ENCODE data around the gene AHCTF1.
"Not testable (repeated sequence)": the region's sequence is repeated elsewhere in the genome, so short reads cannot be mapped to it uniquely, and the experiment has no call there.

The AHCTF1 gene

DNA sequence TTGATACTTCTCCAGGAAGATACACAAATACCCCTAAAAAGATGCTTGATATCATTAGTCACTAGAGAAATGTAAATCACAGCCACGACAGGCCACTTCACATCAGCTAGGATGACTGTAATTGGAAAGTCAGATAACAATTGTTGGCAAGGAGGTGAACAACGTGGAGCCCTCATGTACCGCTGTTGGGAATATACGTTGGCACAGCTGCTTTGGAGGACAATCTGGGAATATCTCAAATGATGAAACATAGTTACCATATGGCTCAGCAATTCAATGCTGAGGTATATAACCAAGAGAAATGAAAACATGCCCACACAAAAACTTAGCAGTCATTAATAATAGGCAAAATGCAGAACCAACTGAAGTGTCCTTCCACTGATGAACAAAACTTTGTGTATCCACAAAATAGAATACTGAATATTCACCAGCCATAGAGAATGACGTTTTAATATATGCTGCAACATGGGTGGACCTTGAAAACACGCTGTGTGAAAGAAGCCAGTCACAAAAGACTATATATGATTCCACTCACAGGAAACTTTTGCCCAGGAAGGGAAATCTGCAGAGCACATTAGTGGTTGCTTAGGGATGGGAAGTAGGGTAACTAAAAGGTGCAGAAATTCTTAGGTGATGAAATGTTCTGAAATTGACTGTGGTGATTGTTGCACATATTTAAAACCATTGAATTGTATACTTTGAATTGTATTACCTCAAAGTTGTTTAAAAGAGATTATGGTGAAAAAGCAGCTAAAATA lies 95.4 kb downstream of the AHCTF1 start:
- DNase-seq, result no peak

DNA sequence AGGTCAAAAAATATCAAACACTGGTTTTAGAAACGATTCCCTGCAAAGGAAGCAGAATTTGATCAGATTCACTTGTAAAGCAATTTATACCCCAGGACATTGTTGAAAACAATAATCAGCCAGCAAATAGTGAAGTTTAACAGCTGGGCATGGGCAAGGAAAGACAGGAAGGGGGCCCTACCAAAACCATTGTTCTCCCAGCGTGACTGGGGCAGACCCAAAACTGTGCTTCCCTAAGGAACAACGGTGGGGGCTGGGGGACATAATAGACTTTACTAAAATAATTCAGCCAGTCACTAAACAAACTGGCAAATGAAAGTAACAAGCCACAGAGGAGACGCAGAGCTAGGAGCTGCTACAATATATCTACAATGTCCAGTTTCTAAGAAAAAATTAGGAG lies 100.2 kb downstream of the AHCTF1 start:
- no peak for DNase-seq

DNA sequence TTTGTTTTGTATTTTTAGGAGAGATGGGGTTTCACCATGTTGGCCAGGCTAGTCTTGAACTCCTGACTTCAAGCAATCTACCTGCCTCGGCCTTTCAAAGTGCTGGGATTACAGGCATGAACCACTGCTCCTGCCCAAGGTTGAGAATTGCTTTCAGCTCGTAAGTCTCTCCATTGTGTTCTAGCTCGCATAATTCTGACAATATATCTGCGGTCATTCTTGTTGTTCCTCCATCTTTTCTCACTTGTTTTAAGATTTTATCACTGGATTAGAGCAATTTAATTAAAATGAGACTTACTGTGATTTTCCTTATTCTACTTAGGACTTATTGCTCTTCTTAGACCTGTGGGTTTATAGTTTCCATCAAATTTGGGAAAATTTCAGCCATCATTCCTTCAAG lies 102.9 kb downstream of the AHCTF1 start:
- DNase-seq, result no peak

DNA sequence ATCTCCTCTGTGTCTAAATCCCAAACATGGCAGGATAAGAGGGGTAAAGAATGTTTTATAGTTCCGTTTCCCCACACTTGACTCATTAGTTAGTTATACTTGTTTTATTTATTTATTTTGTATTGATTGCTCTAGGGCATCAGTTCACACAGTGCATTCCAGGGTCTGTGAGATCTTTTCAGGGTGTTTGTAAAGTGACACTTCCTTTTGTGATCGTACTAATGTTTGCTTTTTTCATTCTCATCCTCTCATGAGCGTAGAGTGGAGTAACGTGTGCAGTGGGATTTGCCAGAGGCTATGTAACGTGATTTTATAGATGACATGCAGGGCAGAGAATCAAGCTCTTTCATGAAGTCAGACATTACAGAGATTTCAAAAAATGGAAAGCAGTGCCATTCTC lies 104.4 kb downstream of the AHCTF1 start:
- no peak for DNase-seq

DNA sequence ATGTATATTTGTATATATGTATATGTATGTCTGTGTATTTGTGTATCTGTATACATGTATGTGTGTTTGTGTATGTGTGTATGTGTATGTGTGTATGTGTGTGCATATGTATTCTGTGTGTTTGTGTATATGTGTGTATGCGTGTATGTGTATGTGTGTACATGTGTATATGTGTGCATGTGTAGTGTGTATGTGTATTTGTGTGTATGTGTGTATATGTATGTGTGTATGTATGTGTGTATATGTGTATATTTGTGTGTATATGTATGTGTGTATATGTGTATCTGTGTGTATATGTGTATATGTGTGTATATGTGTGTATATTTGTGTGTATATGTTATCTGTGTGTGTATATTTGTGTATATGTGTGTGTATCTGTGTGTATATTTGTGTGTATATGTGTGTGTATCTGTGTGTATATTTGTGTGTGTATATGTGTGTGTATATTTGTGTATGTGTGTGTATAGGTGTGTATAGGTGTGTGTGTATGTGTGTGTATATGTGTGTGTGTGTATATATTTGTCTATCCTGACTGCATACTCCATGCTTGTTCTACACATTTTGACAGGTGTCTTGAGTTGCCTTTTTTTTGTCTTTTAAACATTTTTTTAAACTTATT lies 106.1 kb downstream of the AHCTF1 start:
- no peak for DNase-seq

DNA sequence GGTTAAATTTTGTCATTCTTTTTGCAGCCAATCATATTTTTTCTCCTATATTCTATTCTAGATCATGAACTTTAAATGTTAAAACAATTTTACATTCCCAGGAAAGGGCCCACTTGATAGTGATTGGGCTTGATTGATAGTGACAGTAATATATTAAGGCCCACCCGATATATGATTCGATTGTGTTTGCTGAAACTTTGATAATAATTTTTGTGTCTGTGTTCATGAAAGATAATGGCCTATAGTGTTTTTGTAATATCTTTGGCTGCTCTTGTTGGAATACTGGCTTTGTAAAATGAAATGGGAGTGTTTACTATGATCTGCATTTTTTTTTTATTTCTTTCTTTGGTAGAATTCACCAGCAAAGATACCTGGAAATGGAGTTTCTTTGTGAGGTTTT lies 107.2 kb downstream of the AHCTF1 start:
- no peak for DNase-seq

DNA sequence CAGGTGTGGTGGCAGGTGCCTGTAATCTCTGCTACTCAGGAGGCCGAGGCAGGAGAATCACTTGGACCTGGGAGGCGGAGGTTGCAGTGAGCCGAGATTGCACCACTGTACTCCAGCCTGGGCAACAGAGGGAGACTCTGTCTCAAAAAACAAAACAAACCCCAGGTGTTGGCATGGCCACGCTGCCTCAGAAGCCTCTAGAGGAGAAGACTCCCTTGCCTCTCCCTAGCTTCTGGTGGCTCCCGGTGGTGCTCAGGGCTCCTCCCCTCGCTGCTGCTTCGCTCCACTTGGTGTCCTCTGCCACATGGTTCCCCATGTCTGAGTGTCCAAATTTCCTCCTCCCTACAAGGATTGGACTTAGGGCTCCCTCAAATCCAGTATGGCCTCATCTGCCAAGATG lies 109.6 kb downstream of the AHCTF1 start:
- not testable (repeated sequence) for DNase-seq

DNA sequence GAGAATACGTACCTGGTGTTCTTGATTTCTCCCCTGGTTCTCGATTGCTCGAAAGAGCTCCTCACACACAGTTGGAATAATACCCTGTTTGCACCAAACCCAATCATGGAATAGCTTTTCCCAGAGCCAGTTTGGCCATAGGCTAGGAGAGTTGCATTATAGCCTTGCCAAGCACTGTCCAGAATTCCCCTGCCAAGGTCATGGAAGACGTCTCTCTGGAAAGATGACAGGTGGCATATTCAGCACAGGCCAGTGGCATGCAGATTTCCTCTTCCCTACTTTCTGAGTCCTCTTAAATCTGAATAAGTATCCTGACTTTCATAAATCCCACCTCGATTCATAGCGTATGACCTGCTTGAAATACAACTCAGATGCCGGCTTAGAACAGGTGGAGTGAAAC lies 111.1 kb downstream of the AHCTF1 start:
- DNase-seq, result no peak

DNA sequence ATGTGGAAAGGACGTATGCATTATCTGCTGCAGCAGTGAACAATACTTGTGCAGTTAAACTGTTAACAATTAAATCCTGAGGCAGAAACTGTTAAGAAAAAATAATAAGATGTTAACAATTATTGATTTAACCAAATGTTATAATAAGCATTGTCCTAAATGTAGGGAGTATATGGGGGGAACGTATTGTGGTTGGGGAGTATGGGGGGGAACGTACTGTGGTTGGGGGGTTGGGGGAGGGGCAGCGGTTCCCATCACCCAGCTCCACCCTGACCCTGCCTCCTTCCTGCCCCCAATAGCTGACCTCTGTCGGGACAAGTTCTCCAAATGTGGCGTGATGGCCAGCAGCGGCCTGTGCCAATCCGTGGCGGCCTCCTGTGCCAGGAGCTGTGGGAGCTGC lies 114.0 kb downstream of the AHCTF1 start:
- not testable (repeated sequence) for DNase-seq

DNA sequence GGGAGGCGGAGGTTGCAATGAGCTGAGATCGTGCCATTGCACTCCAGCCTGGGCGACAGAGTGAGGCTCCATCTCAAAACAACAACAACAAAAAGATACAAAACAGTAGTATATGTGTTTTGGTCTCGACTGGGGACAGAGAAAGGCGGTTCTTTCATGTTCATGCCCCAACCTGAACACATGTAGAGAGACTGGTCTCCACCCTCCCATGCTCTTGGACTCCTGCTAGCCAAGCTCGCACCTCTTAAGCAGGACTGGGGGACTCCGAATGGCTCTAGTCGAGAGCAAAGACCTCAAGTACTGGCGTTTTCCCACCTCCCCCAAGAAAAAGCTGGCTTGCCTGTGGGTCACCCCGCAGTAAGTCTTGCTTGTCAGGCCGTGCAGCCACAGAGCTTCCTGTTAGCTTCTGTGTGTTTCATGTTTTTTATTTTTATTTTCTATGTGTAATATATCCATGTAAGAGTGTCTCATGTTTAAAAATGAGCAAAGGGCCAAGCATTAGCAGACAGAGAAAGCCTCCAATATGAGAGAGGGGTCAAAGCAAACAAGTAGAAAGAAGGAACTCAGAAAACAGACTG lies 116.0 kb downstream of the AHCTF1 start:
- no peak for DNase-seq

DNA sequence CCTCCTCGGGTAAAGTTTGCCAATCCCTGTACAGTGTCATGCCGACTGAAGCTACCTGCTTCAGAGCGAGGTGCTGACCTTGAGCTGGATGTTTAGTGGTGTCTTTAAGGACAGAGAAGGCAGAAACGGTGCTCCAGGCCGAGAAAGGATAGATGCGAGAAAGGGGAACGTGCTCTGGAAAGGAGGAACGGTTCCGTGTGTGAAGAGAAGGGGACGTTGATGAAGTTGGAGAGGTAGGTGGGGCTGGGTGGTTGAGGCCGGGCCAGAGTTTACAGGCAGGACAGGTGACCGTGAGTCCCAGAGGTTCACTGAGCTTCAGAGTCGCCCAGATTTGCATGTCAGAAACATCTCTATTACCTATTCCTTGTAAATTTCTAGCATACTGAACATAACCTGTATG lies 116.9 kb downstream of the AHCTF1 start:
- no peak for DNase-seq

DNA sequence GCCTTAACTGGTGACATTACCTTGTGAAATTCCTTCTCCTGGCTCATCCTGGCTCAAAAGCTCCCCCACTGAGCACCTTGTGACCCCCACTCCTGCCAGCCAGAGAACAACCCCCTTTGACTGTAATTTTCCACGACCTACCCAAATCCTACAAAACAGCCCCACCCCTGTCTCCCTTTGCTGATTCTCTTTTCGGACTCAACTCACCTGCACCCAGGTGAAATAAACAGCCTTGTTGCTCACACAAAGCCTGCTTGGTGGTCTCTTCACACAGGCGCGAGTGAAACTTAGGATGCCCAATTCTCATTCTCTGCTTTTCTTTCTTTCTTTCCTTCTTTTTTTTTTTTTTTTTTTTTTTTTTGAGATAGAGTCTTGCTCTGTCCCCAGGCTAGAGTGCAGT lies 118.4 kb downstream of the AHCTF1 start:
- not testable (repeated sequence) for DNase-seq

DNA sequence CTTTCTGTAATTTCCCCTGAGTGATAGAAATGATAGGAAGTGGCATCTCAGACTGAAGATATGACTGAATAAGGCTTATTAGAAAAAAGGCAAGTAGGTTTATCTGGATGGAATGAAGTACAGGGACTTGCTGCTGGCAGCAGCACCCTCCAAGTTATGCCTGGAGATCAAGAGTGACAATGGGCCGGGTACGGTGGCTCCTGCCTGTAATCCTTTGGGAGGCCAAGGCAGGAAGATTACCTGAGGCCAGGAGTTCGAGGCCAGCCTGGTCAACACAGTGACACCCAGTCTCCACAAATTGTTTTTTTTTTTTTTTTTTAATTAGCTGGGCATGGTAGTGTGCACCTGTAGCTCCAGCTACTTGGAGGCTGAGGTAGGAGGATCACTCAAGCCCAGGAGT lies 119.8 kb downstream of the AHCTF1 start:
- DNase-seq, result no peak

DNA sequence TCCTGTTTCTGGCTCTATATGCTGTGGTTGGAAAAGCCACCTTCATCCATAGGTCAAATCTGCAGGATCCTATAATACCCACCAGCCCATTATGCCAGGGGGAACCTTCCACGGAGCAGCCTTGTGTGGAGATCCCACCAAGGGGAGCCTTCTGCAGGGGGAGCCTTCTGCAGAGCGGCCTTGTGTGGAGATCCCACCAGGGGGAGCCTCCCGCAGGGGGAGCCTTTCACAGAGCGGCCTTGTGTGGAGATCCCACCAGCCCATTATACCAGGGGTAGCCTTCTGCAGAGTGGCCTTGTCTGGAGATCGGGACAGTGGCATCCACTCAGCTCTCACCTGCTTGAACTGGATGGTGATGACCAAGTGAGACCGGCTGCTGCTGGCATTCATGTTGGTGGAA lies 122.3 kb downstream of the AHCTF1 start:
- no peak for DNase-seq

DNA sequence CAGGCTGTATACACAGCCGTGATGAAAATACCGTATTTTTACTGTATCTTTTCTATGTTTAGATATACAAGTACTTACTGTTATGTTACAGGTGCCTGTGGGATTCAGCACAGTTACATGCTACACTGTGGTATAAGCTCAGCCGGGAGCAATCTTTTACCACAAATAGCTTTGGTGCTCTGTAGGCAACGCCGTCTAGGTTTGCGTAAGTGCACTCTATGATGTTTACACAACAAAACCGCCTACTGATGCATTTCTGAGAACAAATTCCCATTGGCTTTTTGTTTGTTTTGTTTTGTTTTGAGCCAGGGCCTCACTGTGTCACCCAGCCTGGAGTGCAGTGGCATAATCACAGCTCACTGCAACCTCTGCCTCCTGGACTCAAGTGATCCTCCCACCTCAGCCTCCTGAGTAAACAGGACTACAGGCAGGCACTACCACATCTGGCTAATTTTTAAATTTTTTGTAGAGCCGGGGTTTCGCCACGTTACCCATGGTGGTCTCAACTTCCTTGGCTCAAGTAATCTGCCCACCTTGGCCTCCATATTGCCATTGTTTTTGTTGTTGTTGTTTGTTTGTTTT lies 126.5 kb downstream of the AHCTF1 start:
- DNase-seq, result no peak

DNA sequence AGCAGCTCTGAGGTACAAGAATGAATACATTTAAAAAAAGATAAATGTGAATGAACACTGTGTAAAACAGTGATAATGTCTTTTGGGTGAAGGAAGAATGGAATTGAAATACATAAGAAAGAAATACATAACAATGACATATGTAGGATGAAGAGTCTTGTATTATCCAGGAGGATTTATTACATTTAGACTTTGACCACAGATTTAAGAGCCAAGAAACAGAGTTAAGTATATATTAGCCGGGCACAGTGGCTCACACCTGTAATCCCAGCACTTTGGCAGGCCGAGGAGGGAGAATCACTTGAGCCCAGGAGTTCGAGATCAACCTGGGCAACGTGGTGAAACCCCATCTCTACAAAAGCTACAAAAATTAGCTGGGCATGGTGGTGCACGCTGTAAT lies 127.9 kb downstream of the AHCTF1 start:
- DNase-seq, result no peak

DNA sequence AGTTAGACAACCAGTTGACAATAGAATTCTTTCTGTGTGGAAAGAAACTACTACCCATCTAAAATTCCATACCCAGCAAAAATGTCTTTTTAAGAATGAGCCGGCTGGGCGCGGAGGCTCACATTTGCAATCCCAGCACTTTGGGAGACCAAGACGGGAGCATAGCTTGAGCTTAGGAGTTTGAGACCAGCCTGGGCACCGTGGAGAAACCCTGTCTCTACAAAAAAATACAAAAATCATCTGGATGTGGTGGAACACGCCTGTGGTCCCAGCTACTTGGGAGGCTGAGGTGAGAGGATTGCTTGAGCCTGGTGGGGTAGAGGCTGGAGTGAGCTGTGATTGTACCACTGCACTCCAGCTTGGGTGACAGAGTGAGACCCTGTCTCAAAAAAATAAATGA lies 128.4 kb downstream of the AHCTF1 start:
- DNase-seq, result no peak

DNA sequence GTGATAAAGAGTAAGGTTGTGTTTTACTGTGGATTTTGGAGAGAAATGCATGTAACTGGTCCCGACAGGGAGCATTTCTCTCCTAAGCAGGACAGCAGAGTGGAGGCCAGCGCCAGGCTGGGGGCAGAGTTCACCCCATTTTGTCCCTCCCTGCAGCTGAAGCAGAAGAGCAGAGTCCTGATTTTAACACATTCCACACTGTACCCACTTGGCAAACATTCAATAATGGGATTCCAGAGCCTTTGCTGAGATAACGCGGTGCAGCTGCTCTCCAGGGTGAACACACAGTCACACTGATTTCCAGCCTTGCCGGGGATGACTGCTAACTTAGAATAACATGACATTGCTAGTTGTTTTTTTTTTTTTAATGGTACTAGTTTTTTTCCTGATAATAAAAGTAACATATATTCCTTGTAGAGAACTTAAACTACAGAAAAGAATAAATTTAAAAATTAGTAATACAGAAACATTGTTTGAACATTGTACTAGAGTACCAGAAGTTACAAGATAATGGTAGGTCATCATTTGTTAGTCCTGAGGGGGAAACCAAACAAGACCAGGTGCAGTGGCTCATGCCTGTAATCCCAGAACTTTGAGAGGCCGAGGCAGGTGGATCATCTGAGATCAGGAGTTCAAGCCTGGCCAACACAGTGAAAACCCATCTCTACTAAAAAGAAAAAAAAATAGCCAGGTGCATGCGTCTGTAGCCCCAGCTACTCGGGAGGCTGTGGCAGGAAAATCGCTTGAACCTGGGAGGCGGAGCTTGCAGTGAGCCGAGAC lies 130.3 kb downstream of the AHCTF1 start:
- DNase-seq, result no peak

DNA sequence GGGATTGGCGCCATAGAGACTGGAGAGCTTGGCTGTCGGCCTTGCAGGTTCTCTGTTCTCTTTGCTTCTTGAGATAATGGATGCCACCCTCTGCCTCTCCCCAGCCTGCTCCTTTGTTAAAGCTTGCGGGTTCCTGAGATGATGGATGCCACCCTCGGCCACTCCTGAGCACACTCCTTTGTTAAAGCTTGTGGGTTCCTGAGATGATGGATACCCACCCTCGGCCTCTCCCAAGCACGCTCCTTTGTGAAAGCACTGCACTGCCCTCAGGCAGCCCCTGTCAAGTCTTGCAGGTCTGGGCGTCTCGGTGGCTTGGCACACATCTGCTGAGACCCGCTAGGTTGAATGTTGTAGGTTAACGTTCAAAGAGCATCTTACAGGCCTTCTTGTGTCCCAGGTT lies 131.0 kb downstream of the AHCTF1 start:
- DNase-seq, result no peak

DNA sequence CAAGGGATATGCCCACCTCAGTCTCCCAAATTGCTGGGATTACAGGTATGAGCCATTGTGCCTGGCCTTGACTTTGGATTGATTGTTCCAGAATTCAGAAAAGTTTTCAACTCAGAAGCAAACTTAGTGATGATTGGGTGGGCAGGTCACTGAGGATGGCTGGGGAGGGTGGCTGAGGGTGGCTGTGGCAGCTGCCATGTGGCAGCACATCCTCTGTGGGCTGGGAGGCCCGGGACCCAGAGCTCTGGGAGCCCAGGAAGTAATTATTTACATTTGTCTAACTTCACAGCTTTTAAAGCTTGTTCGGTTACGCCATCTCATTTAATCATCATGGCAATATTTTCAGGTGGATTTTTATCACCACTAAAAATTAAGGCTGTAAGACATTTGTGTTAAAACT lies 131.4 kb downstream of the AHCTF1 start:
- no peak for DNase-seq

DNA sequence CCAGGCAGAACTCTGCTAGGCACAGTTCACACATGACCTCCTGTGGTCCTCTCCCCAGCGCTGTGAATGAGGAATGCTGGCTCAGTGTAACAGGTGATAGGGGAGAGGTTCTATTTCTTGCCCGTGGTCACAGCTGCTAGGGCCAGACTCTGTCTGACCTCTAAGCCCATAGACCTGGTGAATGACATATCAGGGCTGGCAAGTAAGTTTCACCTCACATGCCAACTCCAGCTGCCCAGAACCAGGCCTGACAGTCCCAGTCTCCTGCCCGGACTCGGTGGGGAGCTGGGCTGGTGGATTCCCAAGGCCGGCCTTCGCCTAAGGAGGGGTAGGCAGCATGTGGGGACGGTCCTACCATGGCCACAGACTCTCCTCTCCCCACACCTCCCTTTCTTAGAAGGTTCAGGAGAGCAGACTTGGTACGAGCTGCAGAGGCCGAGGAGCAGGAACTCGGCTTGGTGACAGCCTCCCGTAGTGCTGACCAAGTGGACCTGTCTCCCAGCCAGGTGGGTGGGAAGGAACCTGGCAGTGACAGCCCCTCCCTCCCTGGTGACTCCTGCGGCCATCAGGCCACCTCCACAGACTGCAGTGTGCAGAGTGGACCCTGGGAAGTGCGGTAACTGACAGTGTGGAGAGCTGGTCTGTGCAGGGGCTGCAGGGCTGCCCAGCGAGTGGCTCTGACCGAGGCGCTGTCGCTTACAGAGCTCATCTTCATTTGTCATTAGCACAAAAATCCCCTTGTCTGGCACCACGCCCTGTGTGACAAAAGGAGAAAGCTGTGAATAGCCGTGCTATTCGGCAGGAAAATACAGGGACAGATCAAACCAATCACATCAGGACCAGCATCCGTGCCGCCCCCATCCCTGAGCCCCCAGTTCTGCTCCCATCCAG lies 132.9 kb downstream of the AHCTF1 start:
- DNase-seq, result no peak

DNA sequence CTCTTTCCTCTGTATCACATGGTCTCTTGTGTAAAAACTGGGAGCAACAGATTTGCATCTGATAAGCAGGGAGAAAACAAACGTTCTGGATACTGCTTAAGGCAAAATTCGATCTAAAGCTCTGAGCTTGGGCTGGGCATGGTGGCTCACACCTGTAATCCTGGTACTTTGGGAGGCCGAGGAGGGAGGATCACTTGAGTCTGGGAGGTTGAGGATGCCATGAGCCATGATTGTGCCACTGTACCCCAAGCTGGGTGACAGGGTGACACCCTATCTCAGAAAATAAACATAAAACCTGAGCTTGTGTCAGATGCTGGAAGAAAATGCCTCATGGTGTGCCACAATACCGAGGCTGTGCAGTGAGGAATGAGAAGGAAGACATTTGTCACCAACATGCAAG lies 133.6 kb downstream of the AHCTF1 start:
- no peak for DNase-seq
